H9 (cell line): ENCODE data around the gene ZNF776. TPM values are rescaled to one million over a fixed set of nuclear protein-coding genes. Genes with fewer than 3 reads are reported as not detected.

Experiments
- DNase-seq: peaks from one replicate; pipeline ENCODE4 v3.0.0-alpha.2; 2017
- H2AFZ ChIP-seq: one replicate; pipeline ENCODE4 v1.6.1; 2013; ENCODE audit warnings: mild to moderate bottlenecking, low read length, control low read depth, moderate library complexity
- H2AK5ac ChIP-seq: 2 replicates; pipeline ENCODE4 v1.6.1; 2013; ENCODE audit warnings: low read length, control low read depth, mixed read lengths; ENCODE audit not compliant: insufficient read length
- H2BK120ac ChIP-seq: one replicate; pipeline ENCODE4 v1.6.1; 2013; ENCODE audit warnings: low read depth, mild to moderate bottlenecking, low read length, control low read depth, inconsistent platforms; ENCODE audit not compliant: poor library complexity, severe bottlenecking
- H2BK12ac ChIP-seq: 2 replicates; pipeline ENCODE4 v1.6.1; 2013; ENCODE audit warnings: low read length, control low read depth, mixed read lengths, low read depth; ENCODE audit not compliant: insufficient read length
- H2BK15ac ChIP-seq: 2 replicates; pipeline ENCODE4 v1.6.1; 2013; ENCODE audit warnings: low read depth, low read length, control low read depth
- H2BK20ac ChIP-seq: one replicate; pipeline ENCODE4 v1.6.1; 2013; ENCODE audit warnings: low read depth, mild to moderate bottlenecking, low read length, control low read depth, inconsistent platforms; ENCODE audit not compliant: poor library complexity, severe bottlenecking
- H2BK5ac ChIP-seq: 2 replicates; pipeline ENCODE4 v1.6.1; 2013; ENCODE audit warnings: low read length, control low read depth, mixed read lengths; ENCODE audit not compliant: insufficient read length
- H3K14ac ChIP-seq: 2 replicates; pipeline ENCODE4 v1.6.1; 2013; ENCODE audit warnings: low read length, control low read depth; ENCODE audit not compliant: insufficient read depth
- H3K18ac ChIP-seq: 2 replicates; pipeline ENCODE4 v1.6.1; 2013; ENCODE audit warnings: low read depth, mild to moderate bottlenecking, mixed read lengths, low read length, control low read depth; ENCODE audit not compliant: insufficient read length
- H3K23ac ChIP-seq: 2 replicates; pipeline ENCODE4 v1.6.1; 2013; ENCODE audit warnings: low read length, control low read depth, mixed read lengths, low read depth; ENCODE audit not compliant: insufficient read length
- H3K23me2 ChIP-seq: 2 replicates; pipeline ENCODE4 v1.6.1; 2013; ENCODE audit warnings: low read depth, mild to moderate bottlenecking, mixed read lengths, low read length, control low read depth; ENCODE audit not compliant: insufficient read length, poor library complexity, severe bottlenecking
- H3K27ac ChIP-seq: 2 replicates; pipeline ENCODE4 v1.5.1; 2013; ENCODE audit warnings: low read length, control low read depth, mixed read lengths, low read depth; ENCODE audit not compliant: insufficient read length
- H3K27me3 ChIP-seq: 2 replicates; pipeline ENCODE4 v1.6.1; 2013; ENCODE audit warnings: low read length, control low read depth, inconsistent platforms; ENCODE audit not compliant: insufficient read depth
- H3K4ac ChIP-seq: 2 replicates; pipeline ENCODE4 v1.6.1; 2013; ENCODE audit warnings: low read depth, mild to moderate bottlenecking, control low read depth, inconsistent platforms, low read length, moderate library complexity
- H3K4me1 ChIP-seq: 2 replicates; pipeline ENCODE4 v1.6.1; 2013; ENCODE audit warnings: low read length, control low read depth, inconsistent platforms; ENCODE audit not compliant: insufficient read depth
- H3K4me2 ChIP-seq: 2 replicates; pipeline ENCODE4 v1.6.1; 2013; ENCODE audit warnings: low read length, control low read depth, mixed read lengths; ENCODE audit not compliant: insufficient read length, insufficient read depth
- H3K56ac ChIP-seq: 2 replicates; pipeline ENCODE4 v1.6.1; 2013; ENCODE audit warnings: low read depth, mild to moderate bottlenecking, mixed read lengths, low read length, control low read depth; ENCODE audit not compliant: insufficient read length
- H3K79me1 ChIP-seq: 2 replicates; pipeline ENCODE4 v1.6.1; 2013; ENCODE audit warnings: low read depth, mild to moderate bottlenecking, moderate library complexity, low read length, control low read depth, inconsistent platforms; ENCODE audit not compliant: insufficient read depth, poor library complexity, severe bottlenecking
- H3K79me2 ChIP-seq: 2 replicates; pipeline ENCODE4 v1.6.1; 2013; ENCODE audit warnings: low read length, control low read depth, inconsistent platforms; ENCODE audit not compliant: insufficient read depth
- H3K9ac ChIP-seq: 2 replicates; pipeline ENCODE4 v1.6.1; 2013; ENCODE audit warnings: low read length, control low read depth, mixed read lengths; ENCODE audit not compliant: insufficient read length; ENCODE audit errors: extremely low read depth
- H3K9me3 ChIP-seq: one replicate; pipeline ENCODE4 v1.6.1; 2013; ENCODE audit warnings: low read depth, low read length, inconsistent platforms; ENCODE audit not compliant: control insufficient read depth
- H3T11ph ChIP-seq: one replicate; pipeline ENCODE4 v1.6.1; 2013; ENCODE audit warnings: mild to moderate bottlenecking, low read length, control low read depth, inconsistent platforms
- H4K20me1 ChIP-seq: one replicate; pipeline ENCODE4 v1.6.1; 2013; ENCODE audit not compliant: control insufficient read depth, insufficient read length, insufficient read depth
- H4K5ac ChIP-seq: 2 replicates; pipeline ENCODE4 v1.6.1; 2013; ENCODE audit warnings: low read depth, mild to moderate bottlenecking, mixed read lengths, low read length, control low read depth; ENCODE audit not compliant: insufficient read length
- H4K8ac ChIP-seq: replicated peaks from 2 replicates; pipeline ENCODE4 v1.6.1; 2013; ENCODE audit warnings: low read length, control low read depth, mixed read lengths, low read depth; ENCODE audit not compliant: insufficient read length
- H4K91ac ChIP-seq: 2 replicates; pipeline ENCODE4 v1.6.1; 2013; ENCODE audit warnings: low read depth, mild to moderate bottlenecking, moderate library complexity, mixed read lengths, low read length, control low read depth; ENCODE audit not compliant: insufficient read length
- H3K27ac Mint-ChIP-seq, 3 experiments: 2 replicates in 2 of 3; 3 replicates in 1 of 3; pipeline ENCODE4 v1.8.0; 2020 to 2021; ENCODE audit warnings: mixed read lengths in 3 of 3, mild to moderate bottlenecking in 1 of 3, moderate library complexity in 1 of 3
- H3K27me3 Mint-ChIP-seq: 2 replicates; pipeline ENCODE4 v1.8.0; 2021; ENCODE audit warnings: low read depth, mild to moderate bottlenecking, moderate library complexity, mixed read lengths
- H3K36me3 Mint-ChIP-seq, 3 experiments: 2 replicates in 2 of 3; 3 replicates in 1 of 3; pipeline ENCODE4 v1.8.0; 2020 to 2021; ENCODE audit warnings: low read depth in 3 of 3, mixed read lengths in 3 of 3; ENCODE audit not compliant: insufficient read depth in 1 of 3
- H3K4me1 Mint-ChIP-seq, 2 experiments: 2 replicates each; pipeline ENCODE4 v1.8.0; 2020; ENCODE audit warnings: mixed read lengths in 2 of 2
- H3K4me3 Mint-ChIP-seq, 2 experiments: 2 replicates in 1 of 2; 3 replicates in 1 of 2; pipeline ENCODE4 v1.8.0; 2020 to 2021; ENCODE audit warnings: mild to moderate bottlenecking in 2 of 2, mixed read lengths in 2 of 2, moderate library complexity in 1 of 2
- H3K9me3 Mint-ChIP-seq, 2 experiments: 2 replicates in 1 of 2; 3 replicates in 1 of 2; pipeline ENCODE4 v1.8.0; 2020; ENCODE audit warnings: mild to moderate bottlenecking in 2 of 2, mixed read lengths in 2 of 2, moderate library complexity in 1 of 2
- WGBS: extraction: QIAGEN DNeasy Blood & Tissue Kit; methylation state at CpG from one replicate; pipeline ENCODE4 v1.1.7; 2013; ENCODE audit warnings: missing lambda C conversion rate, low lambda C conversion rate, mixed read lengths; ENCODE audit not compliant: insufficient read length; ENCODE audit errors: extremely low coverage; 5-methylcytosine and 5-hydroxymethylcytosine counted together
- total RNA-seq: library from RNA; stranded (reverse); gene quantifications from 2 replicates; pipeline ENCODE4 v1.2.1, GENCODE V29; 2021
- TF ChIP-seq, protein P1 (sequence below): fragments of 200-600 bp; sonication (generic); conservative IDR thresholded peaks from 3 replicates; pipeline ENCODE4 v1.8.0; 2021; ENCODE audit warnings: antibody characterized with exemption, mild to moderate bottlenecking

The ZNF776 gene
- total RNA-seq, 1 experiment from 2014 or later = 19.7 TPM

DNA sequence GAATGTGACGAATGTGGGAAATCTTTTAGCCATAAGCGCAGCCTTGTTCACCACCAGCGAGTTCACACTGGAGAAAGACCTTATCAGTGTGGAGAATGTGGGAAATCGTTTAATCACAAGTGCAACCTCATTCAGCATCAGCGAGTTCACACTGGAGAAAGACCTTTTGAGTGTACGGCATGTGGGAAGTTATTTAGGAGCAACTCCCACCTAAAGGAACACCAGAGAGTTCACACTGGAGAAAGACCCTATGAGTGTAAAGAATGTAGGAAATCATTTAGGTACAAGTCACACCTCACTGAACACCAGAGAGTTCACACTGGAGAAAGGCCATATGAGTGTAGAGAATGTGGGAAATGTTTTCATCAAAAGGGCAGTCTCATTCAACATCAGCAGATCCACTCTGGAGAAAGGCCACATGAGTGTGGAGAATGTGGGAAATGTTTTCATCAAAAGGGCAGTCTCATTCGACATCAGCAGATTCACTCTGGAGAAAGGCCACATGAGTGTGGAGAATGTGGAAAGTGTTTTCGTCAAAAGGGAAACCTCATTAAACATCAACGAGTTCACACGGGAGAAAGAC lies 7.6 kb downstream of the ZNF776 start:
- no peaks in the 10 kb centered on the region for H3K4me1 ChIP-seq
- H3K27ac ChIP-seq = no peak overlapping the region
- no peaks in the 10 kb centered on the region for H3K23me2 ChIP-seq
- H3K27me3 Mint-ChIP-seq = no peaks in the 10 kb centered on the region
- DNase-seq = no peak
- no peak overlapping the region for H3K4ac ChIP-seq
- H3K18ac ChIP-seq = no peak overlapping the region
- H3K79me1 ChIP-seq = peaks cover 9% of the 10 kb centered on the region
- H2BK15ac ChIP-seq = no peak overlapping the region
- H3K4me1 Mint-ChIP-seq = no peaks in the 10 kb centered on the region
- H3K23ac ChIP-seq = no peak overlapping the region
- H4K5ac ChIP-seq = no peak overlapping the region
- H4K91ac ChIP-seq = no peak overlapping the region
- no peak overlapping the region for H3K14ac ChIP-seq
- H2AFZ ChIP-seq = no peak overlapping the region
- H3K27me3 ChIP-seq = no peaks in the 10 kb centered on the region
- H3T11ph ChIP-seq = no peak overlapping the region
- peaks cover 3% of the 10 kb centered on the region; the same call in 1 of the 2 replicates for H3K79me2 ChIP-seq
- TF ChIP-seq, protein P1, sequence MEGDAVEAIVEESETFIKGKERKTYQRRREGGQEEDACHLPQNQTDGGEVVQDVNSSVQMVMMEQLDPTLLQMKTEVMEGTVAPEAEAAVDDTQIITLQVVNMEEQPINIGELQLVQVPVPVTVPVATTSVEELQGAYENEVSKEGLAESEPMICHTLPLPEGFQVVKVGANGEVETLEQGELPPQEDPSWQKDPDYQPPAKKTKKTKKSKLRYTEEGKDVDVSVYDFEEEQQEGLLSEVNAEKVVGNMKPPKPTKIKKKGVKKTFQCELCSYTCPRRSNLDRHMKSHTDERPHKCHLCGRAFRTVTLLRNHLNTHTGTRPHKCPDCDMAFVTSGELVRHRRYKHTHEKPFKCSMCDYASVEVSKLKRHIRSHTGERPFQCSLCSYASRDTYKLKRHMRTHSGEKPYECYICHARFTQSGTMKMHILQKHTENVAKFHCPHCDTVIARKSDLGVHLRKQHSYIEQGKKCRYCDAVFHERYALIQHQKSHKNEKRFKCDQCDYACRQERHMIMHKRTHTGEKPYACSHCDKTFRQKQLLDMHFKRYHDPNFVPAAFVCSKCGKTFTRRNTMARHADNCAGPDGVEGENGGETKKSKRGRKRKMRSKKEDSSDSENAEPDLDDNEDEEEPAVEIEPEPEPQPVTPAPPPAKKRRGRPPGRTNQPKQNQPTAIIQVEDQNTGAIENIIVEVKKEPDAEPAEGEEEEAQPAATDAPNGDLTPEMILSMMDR = no peak
- no peak overlapping the region for H2AK5ac ChIP-seq
- H2BK20ac ChIP-seq = no peak overlapping the region
- 0 out of 5 replicates have a peak, but pooled peaks cover 0 to 3% of the 10 kb centered on the region in 2 experiments for H3K9me3 Mint-ChIP-seq
- H3K9ac ChIP-seq = no peak overlapping the region
- no peak overlapping the region for H2BK120ac ChIP-seq
- H3K27ac Mint-ChIP-seq = no peak overlapping the region
- H2BK5ac ChIP-seq = no peak overlapping the region
- no peak overlapping the region for H3K4me2 ChIP-seq
- WGBS = no CpG with 5 or more reads among the region's 10 CpGs
- H3K4me3 Mint-ChIP-seq = no peak overlapping the region
- H4K8ac ChIP-seq = no peak overlapping the region
- H3K56ac ChIP-seq = no peak overlapping the region
- H3K36me3 Mint-ChIP-seq = peaks cover 68 to 92% (median 87%) of the 10 kb centered on the region in 3 experiments; a peak in 6 of 7 replicates
- H2BK12ac ChIP-seq = no peak overlapping the region
- no peaks in the 10 kb centered on the region for H4K20me1 ChIP-seq
- H3K9me3 ChIP-seq = no peaks in the 10 kb centered on the region
